Stimulated activated CD8-positive, alpha-beta memory T cell treated with anti-CD3 and anti-CD28 coated beads, Interleukin-15, amount 100 ng/mL, for 48 hours (primary cell): Measurements from ENCODE around the gene FAP.

ENCODE experiments used
- DNase-seq, 2 donors: peaks; one replicate each; pipeline ENCODE4 v3.0.0-alpha.2; 2020; ENCODE audit warnings: low read depth in 2 of 2

The FAP gene, protein sequence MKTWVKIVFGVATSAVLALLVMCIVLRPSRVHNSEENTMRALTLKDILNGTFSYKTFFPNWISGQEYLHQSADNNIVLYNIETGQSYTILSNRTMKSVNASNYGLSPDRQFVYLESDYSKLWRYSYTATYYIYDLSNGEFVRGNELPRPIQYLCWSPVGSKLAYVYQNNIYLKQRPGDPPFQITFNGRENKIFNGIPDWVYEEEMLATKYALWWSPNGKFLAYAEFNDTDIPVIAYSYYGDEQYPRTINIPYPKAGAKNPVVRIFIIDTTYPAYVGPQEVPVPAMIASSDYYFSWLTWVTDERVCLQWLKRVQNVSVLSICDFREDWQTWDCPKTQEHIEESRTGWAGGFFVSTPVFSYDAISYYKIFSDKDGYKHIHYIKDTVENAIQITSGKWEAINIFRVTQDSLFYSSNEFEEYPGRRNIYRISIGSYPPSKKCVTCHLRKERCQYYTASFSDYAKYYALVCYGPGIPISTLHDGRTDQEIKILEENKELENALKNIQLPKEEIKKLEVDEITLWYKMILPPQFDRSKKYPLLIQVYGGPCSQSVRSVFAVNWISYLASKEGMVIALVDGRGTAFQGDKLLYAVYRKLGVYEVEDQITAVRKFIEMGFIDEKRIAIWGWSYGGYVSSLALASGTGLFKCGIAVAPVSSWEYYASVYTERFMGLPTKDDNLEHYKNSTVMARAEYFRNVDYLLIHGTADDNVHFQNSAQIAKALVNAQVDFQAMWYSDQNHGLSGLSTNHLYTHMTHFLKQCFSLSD

DNA sequence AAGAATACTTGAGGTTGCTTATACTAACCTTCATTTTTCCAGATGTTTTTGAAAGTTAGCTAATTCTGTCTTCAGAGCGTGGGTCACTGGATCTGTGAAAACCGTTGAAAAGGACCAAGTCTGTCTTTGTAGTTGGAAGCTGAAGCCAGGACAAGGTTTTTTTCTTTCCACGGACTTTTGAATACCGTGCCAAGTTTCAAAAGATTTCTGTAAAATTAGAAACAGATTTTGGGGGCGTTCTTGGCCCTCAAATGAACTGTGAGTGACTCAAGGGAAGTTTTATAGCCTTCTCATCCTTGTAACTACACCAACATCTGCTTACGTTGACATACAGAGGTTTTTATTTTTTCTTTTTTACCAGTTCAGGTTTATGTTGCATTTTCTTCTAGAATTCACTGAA lies at the start of gene FAP:
Gene FAP (minus strand): TSS at position 152 of the 400 bp plus-strand sequence. CDS start 118 bp downstream, at position 34.
- DNase-seq: no peak

DNA sequence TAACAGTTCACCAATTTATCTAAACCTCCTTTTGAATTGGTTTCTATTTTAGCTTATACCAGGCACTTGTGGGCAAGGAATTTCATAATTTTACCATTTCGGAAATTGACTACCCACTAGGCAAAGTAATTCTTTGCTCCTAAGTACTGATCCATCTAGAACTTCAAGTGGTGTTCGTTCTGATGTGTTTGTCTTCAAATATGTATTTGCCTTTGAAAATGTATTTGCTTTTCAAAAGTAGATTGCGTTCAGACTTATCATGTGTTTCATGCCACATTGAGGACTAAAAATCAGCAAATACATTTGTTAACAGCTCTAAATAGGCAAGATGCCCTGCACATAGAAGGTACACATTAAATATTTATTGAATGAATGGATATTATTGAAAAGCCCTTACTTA lies 48.5 kb upstream of the FAP start:
- no peak for DNase-seq

DNA sequence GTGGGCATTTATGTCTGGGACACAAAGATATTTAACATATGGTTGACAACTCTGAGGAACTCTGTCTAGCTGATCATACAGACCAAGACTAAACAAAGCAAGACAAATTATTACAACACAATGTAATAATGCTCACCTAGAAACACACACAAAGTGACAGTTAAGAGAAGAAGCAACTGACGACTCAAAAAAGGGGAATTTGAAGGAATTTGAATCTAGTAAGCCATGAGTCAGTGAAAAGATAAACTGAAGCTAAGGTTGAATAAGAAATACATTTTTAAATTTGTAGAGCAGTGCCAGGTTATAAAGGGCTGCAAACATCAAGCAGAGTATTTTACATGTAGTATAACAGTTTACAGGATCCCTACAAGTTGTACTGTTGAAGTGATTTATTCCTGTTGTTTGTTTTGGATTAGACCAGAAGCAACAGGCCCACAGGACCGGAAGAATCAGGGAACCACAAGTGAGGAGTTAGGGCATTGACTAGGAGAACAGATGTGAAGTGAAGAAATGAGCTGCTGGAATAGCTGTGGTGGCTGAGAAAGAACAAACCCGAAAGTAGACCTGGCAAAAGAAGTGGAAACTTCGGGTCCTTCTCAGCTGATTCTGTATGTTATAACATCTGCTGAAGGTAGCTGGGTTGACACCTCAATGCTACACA lies 39.6 kb upstream of the FAP start:
- no peak for DNase-seq

DNA sequence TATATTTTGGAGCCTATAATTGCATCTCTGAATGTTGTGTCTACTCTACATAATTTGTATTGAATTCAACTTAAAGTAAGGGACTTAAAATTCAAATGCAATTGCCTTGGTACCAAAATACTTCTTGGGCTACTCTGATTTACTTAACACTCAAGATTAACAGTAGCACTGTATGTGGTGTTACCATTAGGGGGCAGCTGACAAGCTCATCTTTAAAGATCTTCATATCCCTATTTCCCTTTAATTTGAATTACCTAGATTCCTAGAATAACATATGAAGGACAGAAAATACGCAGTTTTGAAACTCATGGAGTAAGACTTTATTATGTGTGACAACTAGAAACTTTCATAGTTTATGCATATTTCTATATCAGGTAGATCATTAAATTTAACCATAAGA lies 37.4 kb upstream of the FAP start:
- no peak for DNase-seq

DNA sequence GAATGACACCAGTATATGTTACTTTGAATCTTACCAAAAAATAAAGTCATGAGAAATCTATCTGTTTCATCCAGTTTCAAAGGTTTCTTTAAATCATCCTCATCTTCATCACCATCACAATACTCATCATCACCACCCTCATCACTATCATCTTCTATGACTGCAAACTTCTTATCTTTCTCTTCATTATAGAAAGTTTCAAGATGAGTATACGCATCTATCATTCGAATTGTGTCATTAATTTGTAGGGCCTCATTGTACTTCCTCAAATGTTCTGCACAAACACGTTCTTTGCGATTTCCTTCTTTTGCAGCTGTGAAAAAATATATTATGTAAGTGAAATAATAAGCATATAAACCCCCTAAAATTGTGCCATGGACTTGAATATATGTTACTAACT lies 34.1 kb upstream of the FAP start:
- no peak for DNase-seq

DNA sequence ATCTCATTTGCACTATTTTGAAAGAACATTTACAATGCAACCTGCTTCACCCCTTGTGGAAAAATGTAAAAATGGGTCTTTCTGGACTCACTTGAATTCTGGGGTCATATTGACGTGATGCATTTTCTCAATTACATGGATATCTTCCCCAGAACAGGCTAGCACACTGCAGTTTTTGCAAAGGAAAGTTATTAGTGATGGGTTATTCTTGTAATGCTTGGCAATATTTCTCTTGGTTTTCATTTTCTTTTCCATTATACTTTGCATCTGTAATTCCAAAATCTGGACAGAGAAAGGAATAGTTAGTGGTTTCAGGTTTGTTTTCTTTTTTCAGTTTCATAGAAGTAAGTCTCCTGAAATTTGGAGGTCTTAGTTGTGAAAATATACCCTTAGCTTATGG lies 24.8 kb upstream of the FAP start:
- DNase-seq: no peak

DNA sequence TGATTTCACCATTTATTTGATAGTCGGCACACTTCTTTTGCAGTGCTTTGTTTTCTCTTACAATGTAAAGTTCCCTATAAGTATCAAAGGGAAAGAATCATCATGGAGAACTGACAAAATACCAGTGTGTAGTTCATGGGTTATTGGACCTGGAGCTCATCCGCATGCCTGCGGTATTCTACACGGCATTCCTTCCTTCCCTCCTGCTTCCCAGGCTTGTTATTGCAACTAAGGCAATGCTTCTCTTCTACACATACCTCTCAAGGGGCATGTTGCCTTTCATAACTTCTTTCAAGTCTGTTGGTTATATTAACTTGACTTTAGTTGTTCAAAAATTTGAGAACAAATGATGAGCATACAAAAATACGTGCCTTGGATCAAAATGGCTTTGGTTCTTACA lies 24.3 kb upstream of the FAP start:
- no peak for DNase-seq

DNA sequence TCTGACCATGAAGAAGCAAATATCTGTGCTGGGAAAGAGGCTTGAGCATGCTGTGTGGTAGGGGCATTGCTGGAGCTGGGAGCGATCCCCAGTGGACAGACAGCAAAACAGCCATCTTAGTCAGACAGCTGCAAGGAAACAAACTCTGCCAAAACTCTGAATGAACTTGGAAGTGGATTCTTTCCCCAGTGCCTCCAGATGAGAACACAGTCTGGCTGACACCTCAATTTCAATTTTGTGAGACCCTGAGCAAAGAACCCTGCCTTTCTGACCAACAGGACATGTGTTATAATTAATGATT lies 23.2 kb upstream of the FAP start:
- DNase-seq: no peak

DNA sequence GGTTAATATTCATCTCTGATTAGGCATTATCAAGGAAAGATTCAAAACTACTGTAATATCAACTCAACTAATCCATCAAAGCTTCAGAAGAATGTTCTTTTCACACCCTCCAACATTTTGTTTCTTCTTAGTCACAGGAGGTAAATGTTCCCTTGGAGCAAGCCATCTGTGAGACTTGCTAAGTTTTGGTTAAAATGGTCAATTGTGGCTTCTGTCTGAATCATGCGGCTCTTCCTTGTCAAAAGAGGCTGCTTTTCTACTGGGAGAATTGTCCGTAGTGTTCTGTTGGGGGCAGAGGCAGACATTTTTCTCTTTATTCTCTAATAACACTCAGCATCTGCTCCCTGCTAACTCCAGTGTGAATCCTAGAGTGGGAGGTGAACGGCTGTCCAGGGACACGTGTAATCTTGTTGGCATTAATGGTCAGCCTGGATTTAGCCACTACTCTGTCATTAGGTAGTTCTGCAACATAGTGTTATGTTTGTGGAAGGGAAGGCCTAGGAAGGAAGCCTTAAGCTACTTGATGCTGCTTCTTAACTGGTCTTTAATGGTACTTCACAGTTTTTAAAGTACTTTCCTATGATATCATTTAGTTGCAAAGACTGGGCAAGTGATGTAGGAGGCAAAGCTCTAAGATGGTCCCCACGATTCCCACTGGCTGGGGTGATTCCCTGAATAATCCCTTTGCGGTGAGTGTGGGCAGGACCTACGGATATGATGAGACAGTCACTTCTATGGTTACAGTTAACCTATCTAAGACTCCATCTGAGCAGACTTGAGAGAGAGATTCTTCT lies 22.6 kb upstream of the FAP start:
- DNase-seq: no peak

DNA sequence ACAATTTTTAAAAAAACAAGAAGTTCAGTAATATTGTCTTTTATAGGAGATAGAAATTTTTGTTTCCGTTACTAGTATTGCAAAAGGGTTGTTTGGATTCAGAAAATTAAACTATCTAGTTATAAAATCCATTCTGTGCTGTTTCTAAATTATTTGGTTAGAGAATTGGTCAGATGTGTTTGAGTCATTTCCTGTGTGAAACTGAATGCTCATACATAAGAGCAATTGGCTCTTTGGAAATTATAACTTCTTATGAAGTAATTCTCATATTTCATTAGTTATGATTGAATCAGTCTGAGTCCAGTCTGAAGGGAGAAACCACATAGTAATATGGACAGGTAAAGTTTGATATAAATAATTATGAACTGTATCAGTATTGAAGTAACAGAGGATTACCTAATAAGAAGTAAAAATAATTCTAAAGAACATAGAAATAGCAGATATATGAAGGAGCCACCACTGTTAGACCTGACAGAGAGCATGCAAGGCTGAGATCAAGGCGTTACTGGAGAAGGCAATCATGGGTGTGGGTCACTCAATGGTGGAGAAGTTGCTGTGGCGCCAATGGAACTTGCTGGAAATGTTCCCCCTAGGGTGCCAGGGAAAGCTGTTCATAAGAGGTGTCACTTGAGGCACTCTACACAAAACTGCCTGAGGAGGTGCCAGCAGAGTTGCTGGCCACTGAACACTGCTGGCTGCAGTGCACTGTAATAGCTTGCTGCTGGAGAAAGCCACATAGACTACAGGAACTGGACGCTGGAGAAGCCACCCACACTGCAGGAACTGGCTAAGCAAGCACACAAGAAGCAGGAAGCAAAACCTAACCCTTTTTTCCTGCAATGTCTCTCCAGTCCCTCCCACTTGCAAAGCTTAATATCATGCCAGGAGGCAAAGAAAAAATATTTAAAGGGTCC lies 18.0 kb upstream of the FAP start:
- DNase-seq: no peak

DNA sequence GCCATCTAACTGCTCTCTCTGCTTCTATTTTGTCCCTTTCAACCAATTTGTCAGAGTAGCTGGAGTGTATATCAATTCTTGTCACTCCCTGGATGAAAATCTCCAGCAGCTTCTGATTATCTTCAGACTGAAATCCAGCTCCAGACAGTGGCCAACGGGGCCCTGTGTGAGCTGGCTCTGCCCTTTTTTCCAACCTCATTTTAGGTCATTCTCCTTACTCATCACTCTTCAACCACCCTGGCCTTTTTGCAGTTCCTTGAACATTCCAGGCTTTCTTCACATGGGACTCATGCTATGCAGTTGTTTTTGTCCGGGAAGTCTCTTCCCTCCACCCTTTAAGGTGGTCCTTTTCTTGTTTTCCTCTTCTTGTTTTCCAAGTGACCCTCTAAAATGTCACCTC lies 15.4 kb upstream of the FAP start:
- DNase-seq: no peak

DNA sequence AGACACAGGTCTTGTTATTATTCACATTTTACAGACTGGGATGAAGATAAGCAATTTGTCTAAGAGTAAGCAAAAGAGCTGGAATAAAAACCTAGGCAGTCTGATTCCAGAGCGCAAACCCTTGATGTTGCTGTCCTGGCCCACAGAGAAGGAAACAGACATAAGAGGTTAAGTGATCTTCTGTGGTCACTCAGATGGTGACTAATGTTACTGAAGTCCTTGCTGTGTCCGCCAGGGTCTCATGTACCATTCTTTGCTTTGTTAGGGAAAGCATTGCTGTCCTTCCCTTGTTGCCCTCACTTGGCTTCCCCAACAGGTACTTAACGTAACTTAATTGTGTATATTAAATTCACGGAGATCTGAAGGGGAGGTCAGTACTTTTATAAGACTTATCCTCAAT lies 14.9 kb upstream of the FAP start:
- no peak for DNase-seq

DNA sequence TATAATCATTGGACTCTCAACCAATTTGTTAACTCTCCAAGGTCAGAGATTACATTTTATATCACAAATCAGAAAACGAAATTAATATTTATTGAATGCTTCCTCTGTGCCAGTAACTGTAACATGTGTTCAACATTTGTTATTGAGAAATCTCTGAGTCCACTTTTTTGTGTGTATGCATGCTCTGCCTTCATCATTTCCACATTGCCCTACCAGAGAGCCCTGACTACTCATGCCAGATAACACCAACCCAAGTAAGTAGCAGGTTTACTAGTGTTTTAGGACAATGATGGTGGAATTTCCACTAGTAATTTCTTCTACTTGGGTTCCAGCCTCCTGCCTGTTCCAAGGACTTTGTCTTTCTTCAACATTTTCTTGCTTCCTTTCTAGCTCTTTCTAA lies 14.2 kb upstream of the FAP start:
- DNase-seq: no peak

DNA sequence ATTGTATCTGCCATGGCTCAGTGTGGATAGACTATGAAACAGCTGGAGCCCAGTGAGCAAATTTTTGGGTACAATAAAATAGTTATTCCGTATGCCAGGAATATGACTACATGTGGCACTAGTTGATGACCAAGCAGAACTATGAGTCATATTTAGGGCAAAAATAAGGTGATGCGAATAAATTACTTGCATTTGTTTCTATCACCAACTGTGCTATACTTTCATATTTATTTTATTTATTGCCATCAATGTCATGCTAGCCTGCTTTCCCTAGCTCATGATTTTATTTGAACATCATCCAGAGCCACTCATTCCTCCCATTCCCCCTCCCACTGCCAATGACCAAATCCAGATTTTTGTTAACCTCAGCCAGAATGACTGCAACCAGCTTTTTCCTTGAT lies 13.3 kb upstream of the FAP start:
- DNase-seq: no peak

DNA sequence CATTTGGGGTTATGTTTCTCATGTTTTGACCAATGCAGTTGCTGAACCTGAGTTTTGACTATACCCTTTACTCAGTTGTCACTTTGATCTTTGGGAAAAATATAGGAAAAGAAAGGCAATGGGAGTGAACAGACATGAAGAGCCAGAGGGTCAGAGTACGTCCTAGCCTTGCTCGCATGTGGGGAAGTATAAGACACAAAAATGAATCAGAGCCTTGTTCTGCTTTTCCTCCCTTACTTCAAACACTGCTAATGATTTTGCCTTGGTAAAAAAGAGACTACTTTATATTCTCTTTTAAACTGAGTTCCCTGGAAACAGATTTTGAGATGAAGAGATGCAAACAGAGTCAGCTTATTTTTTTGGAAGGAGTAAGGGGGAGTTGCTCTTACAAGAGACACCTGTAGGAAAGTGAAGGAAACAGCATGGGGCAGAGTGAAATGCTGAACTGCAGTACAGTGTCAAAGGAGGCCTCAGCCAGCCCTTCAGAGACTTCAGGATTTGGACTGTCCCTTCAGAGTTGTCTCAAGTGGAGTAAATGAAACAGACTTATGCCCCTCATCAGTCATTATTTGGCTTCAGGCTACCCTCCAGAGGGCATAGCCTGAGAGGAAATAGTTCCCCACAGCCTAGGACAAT lies 11.1 kb upstream of the FAP start:
- no peak for DNase-seq

DNA sequence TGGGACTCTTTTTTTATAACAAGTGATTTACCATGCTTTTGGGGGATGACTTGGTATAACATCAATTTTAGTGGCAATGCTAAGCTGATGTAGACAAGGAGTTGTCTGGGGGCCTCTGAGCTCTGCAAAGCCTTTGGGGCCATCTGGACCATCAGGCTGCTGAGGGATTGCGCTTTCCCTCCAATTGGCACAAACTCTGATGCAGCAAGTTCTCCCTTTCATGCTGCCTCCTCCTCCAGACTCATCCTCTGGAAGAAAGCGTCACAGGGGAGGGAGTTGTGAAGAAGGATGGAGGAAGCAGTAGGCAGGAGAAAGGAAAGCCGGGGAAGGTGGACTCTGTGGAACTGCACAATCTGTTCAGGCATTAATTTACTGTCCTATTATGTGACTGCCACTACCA lies 10.2 kb upstream of the FAP start:
- no peak for DNase-seq

DNA sequence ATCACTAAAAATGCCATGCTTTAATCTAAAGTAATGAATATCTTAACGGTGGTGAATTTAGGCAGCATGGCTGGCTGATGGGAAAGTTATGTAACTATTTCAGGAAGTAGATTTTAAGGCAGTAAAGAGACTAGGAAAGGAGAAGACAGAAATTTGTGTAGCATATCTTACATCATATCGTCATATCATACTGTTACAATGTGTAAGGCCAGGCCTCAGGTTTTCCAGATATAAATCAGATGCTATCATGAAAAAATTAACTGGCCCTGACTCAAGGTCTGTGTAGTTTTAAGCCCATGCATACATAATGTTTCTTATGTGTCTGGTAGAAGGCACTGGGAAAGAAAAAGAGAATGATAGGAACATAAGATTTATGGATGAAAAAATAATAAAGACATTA lies 8.9 kb upstream of the FAP start:
- no peak for DNase-seq

DNA sequence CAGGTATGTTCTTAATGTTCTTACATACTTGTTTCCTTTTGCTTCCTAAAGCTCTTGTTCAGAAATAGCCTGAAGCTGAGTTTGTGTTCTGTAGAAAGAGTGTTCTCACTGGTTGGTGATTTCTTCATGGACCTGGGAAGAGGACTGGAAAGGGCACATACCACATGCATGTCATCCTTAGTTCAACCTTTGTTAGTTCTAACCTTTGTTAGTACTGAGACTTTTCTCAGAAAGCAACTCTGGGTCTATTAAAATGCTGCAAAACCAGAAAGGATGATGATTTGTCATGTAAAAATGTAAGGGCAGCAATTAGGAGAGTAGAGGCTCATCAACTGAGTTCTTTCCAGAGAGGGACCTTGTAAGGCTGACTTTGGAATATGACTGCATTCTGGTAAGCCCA lies 2.5 kb upstream of the FAP start:
- DNase-seq: no peak

DNA sequence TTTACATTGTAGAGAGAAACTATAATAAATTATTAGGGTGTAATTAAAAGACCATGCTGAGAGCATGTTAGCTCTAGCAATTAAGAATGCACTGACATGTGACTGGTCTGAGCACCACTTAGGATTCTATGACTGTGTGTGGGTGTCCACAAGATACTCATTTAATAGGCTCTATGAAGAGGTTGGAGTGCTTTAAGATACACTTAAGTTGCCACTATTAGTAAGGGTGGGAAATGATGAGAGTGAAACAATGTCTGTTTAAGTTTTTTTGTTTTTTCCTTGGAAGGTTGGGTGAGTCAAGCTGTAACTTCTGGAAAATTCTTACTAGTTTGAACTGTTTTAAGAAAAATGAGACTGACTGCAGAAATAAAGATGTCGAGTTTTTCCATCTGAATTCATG lies 1.8 kb upstream of the FAP start:
- no peak for DNase-seq

DNA sequence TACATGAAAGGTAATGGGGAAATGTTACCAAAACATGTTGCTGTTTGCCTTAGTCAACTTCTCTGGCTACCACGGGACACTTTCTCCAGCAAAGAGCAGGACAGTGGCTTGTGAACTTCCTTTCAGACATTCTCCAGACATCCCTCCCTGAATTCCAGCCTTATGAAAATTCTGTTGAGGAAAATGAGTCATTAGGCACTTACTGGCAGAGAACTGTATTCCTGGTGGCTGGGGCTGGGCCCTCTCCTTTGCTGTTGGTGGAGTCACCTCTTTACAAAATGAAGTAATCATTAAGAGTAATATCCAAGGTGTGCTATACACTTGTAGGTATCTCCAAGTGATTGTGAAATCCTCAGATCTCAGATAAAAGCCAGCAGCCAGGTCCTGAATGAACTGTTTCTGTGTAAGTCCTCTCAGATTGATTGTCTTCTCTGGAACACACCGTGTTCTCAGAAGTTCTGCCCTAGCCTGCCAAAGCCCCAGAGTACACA lies 1.3 kb upstream of the FAP start:
- no peak for DNase-seq

DNA sequence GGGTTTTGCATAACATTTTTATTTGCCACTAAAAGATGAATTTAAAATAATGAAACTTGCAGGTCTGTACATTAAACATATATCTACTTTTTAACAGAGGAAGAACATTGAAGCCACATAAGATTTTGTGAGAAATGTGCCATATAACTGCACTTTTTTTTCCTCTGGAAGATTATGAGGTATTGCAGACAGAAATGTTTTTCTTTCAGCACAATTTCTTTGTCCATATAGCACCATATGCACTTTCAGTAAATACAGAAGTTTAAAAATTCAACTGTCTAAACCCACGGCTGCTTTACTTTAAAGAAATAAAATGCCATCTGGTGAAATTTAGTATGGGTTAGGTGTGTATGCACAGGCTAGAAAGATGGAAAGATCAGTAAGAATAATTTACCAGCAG lies 470 bp upstream of the FAP start:
- DNase-seq: no peak
